Tibial nerve (tissue), 4 donors: ENCODE data around the gene GRIN1. TPM values are rescaled to one million over a fixed set of nuclear protein-coding genes. Genes with fewer than 3 reads are reported as not detected.

Experiments used
- DNase-seq, 2 donors: peaks; one replicate each; pipeline ENCODE4 v3.0.0-alpha.2; 2019; ENCODE audit warnings: low spot score in 2 of 2
- H3K27ac ChIP-seq, 4 donors: fragments of 200-600 bp; sonication (generic) in 3 of 4; one replicate each; pipeline ENCODE4 v1.5.1; 2017 to 2019; ENCODE audit warnings: mild to moderate bottlenecking in 1 of 4
- H3K27me3 ChIP-seq, 2 donors: fragments of 200-600 bp; sonication (generic) in 1 of 2; one replicate each; pipeline versions ENCODE4 v1.5.1 to v1.6.0; 2017 to 2019
- H3K36me3 ChIP-seq, 3 donors: fragments of 200-600 bp; sonication (generic); one replicate each; pipeline ENCODE4 v1.5.1; 2018 to 2019
- H3K4me1 ChIP-seq, 4 donors: fragments of 200-600 bp; sonication (generic) in 3 of 4; one replicate each; pipeline ENCODE4 v1.5.1; 2017 to 2019
- H3K4me3 ChIP-seq, 4 donors: fragments of 200-600 bp; sonication (generic) in 3 of 4; one replicate each; pipeline ENCODE4 v1.5.1; 2017 to 2019; ENCODE audit warnings: mild to moderate bottlenecking in 1 of 4, moderate library complexity in 1 of 4
- H3K9me3 ChIP-seq, 4 donors: fragments of 200-600 bp; sonication (generic) in 3 of 4; one replicate each; pipeline ENCODE4 v1.5.1; 2017 to 2019
- CTCF ChIP-seq, 5 experiments: fragments of 200-600 bp in 3 of 5; fragments of 450-650 bp in 2 of 5; sonication (generic) in 3 of 5; IDR thresholded peaks; one replicate each; pipeline ENCODE4 v1.5.1; 2016 to 2019; ENCODE audit warnings: antibody characterized with exemption in 5 of 5, mild to moderate bottlenecking in 3 of 5, moderate library complexity in 2 of 5
- EP300 ChIP-seq, 2 donors: sonication (generic); formaldehyde crosslinking; IDR thresholded peaks; one replicate each; pipeline ENCODE4 v1.6.1; 2017; ENCODE audit warnings: antibody characterized with exemption in 2 of 2, mild to moderate bottlenecking in 1 of 2
- POLR2A ChIP-seq, 2 donors: fragments of 450-650 bp; IDR thresholded peaks; one replicate each; pipeline ENCODE4 v1.6.1; 2017; ENCODE audit warnings: antibody characterized with exemption in 2 of 2, mild to moderate bottlenecking in 2 of 2, moderate library complexity in 2 of 2
- WGBS, 2 donors: methylation state at CpG; one replicate each; pipeline ENCODE4 v1.1.5; 2018; 5-methylcytosine and 5-hydroxymethylcytosine counted together
- total RNA-seq, 4 donors: library from RNA; depleted of rRNA; stranded (reverse); fragments of >200 nt; gene quantifications; one replicate each; pipeline ENCODE4 v1.1.0, GENCODE V29; 2016

GRIN1 gene
- total RNA-seq, 4 donors from 2014 or later = 0.21 TPM; not detected in 3

GRCh38 chr9:137168904-137169856 is 30.2 kb downstream of the GRIN1 start:
- no peak overlapping the region for H3K27ac ChIP-seq
- TF ChIP-seq CTCF (IDR thresholded peaks at IDR 0.05) = no peak
- no peak for TF ChIP-seq EP300 (IDR thresholded peaks at IDR 0.05)
- TF ChIP-seq POLR2A (IDR thresholded peaks at IDR 0.05) = no peak
- no peaks in the 10 kb centered on the region for H3K36me3 ChIP-seq
- WGBS, 2 donors = 0 to 1% methylated on average over 10 to 84 of the region's 124 CpGs
- H3K27me3 ChIP-seq = peaks cover 9 to 65% of the 10 kb centered on the region in 2 donors
- H3K4me3 ChIP-seq = peak overlapping the region in 3 of 4 donors; percentile 13 to 41 (median 22)
- no peaks in the 10 kb centered on the region for H3K9me3 ChIP-seq
- peaks cover 0 to 33% (median 16%) of the 10 kb centered on the region in 4 donors for H3K4me1 ChIP-seq
- DNase-seq = no peak

- H3K36me3 ChIP-seq = no peaks in the 10 kb centered on the region
- H3K4me3 ChIP-seq = peak within 1 kb of the TSS in 3 of 4 donors; percentile 13 to 41 (median 22)
- DNase-seq = no peak
- H3K27ac ChIP-seq = no peak within 1 kb of the TSS
- WGBS, 2 donors = 10 to 30% methylated on average over 2 to 38 of the region's 41 CpGs
- peaks cover 9 to 57% of the 10 kb centered on the region in 2 donors for H3K27me3 ChIP-seq
- H3K4me1 ChIP-seq = peaks cover 0 to 35% (median 16%) of the 10 kb centered on the region in 4 donors
- H3K9me3 ChIP-seq = no peaks in the 10 kb centered on the region
- TF ChIP-seq POLR2A (IDR thresholded peaks at IDR 0.05) (no peak), CTCF (IDR thresholded peaks at IDR 0.05) (no peak), EP300 (IDR thresholded peaks at IDR 0.05) (no peak)
These were observed 31.0 kb downstream of the GRIN1 start, which contains the start of gene LRRC26 for GRCh38 chr9:137169896-137170358. Gene LRRC26 (minus strand): TSS chr9:137170051. CDS start chr9:137169943, 108 bp downstream.

- Histone ChIP-seq H3K9me3 (no peaks in the 10 kb centered on the region), H3K4me3 (no peak overlapping the region), H3K36me3 (no peaks in the 10 kb centered on the region), H3K4me1 (peaks cover 0 to 41% (median 16%) of the 10 kb centered on the region in 4 donors), H3K27ac (no peak overlapping the region), H3K27me3 (peaks cover 9 to 51% of the 10 kb centered on the region in 2 donors)
- 42 to 46% methylated on average over 8 to 14 of the region's 14 CpGs for WGBS, 2 donors
- TF ChIP-seq POLR2A (IDR thresholded peaks at IDR 0.05) = no peak
- no peak for TF ChIP-seq EP300 (IDR thresholded peaks at IDR 0.05)
- no peak for TF ChIP-seq CTCF (IDR thresholded peaks at IDR 0.05)
- DNase-seq = no peak
These were observed 31.7 kb downstream of the GRIN1 start for GRCh38 chr9:137170486-137171148.

GRCh38 chr9:137171149-137171900 is 32.4 kb downstream of the GRIN1 start:
- Histone ChIP-seq H3K4me1 (peaks cover 0 to 41% (median 16%) of the 10 kb centered on the region in 4 donors), H3K27ac (no peak overlapping the region), H3K9me3 (no peaks in the 10 kb centered on the region), H3K4me3 (no peak overlapping the region), H3K27me3 (peaks cover 7 to 43% of the 10 kb centered on the region in 2 donors), H3K36me3 (no peaks in the 10 kb centered on the region)
- TF ChIP-seq POLR2A (IDR thresholded peaks at IDR 0.05) (no peak), CTCF (IDR thresholded peaks at IDR 0.05) (no peak), EP300 (IDR thresholded peaks at IDR 0.05) (no peak)
- no peak for DNase-seq
- 81 to 82% methylated on average over 14 to 20 of the region's 22 CpGs for WGBS, 2 donors
